H9 (cell line): Measurements from ENCODE around the gene INHBC. TPM values are rescaled to one million over a fixed set of nuclear protein-coding genes. Genes with fewer than 3 reads are reported as not detected.

Source experiments
- DNase-seq: peaks from one replicate; pipeline ENCODE4 v3.0.0-alpha.2; 2017
- H2AFZ ChIP-seq: one replicate; pipeline ENCODE4 v1.6.1; 2013; ENCODE audit warnings: mild to moderate bottlenecking, low read length, control low read depth, moderate library complexity
- H2AK5ac ChIP-seq: 2 replicates; pipeline ENCODE4 v1.6.1; 2013; ENCODE audit warnings: low read length, control low read depth, mixed read lengths; ENCODE audit not compliant: insufficient read length
- H2BK120ac ChIP-seq: one replicate; pipeline ENCODE4 v1.6.1; 2013; ENCODE audit warnings: low read depth, mild to moderate bottlenecking, low read length, control low read depth, inconsistent platforms; ENCODE audit not compliant: poor library complexity, severe bottlenecking
- H2BK12ac ChIP-seq: 2 replicates; pipeline ENCODE4 v1.6.1; 2013; ENCODE audit warnings: low read length, control low read depth, mixed read lengths, low read depth; ENCODE audit not compliant: insufficient read length
- H2BK15ac ChIP-seq: 2 replicates; pipeline ENCODE4 v1.6.1; 2013; ENCODE audit warnings: low read depth, low read length, control low read depth
- H2BK20ac ChIP-seq: one replicate; pipeline ENCODE4 v1.6.1; 2013; ENCODE audit warnings: low read depth, mild to moderate bottlenecking, low read length, control low read depth, inconsistent platforms; ENCODE audit not compliant: poor library complexity, severe bottlenecking
- H2BK5ac ChIP-seq: 2 replicates; pipeline ENCODE4 v1.6.1; 2013; ENCODE audit warnings: low read length, control low read depth, mixed read lengths; ENCODE audit not compliant: insufficient read length
- H3K14ac ChIP-seq: 2 replicates; pipeline ENCODE4 v1.6.1; 2013; ENCODE audit warnings: low read length, control low read depth; ENCODE audit not compliant: insufficient read depth
- H3K18ac ChIP-seq: 2 replicates; pipeline ENCODE4 v1.6.1; 2013; ENCODE audit warnings: low read depth, mild to moderate bottlenecking, mixed read lengths, low read length, control low read depth; ENCODE audit not compliant: insufficient read length
- H3K23ac ChIP-seq: 2 replicates; pipeline ENCODE4 v1.6.1; 2013; ENCODE audit warnings: low read length, control low read depth, mixed read lengths, low read depth; ENCODE audit not compliant: insufficient read length
- H3K23me2 ChIP-seq: 2 replicates; pipeline ENCODE4 v1.6.1; 2013; ENCODE audit warnings: low read depth, mild to moderate bottlenecking, mixed read lengths, low read length, control low read depth; ENCODE audit not compliant: insufficient read length, poor library complexity, severe bottlenecking
- H3K27ac ChIP-seq: 2 replicates; pipeline ENCODE4 v1.5.1; 2013; ENCODE audit warnings: low read length, control low read depth, mixed read lengths, low read depth; ENCODE audit not compliant: insufficient read length
- H3K27me3 ChIP-seq: 2 replicates; pipeline ENCODE4 v1.6.1; 2013; ENCODE audit warnings: low read length, control low read depth, inconsistent platforms; ENCODE audit not compliant: insufficient read depth
- H3K4ac ChIP-seq: 2 replicates; pipeline ENCODE4 v1.6.1; 2013; ENCODE audit warnings: low read depth, mild to moderate bottlenecking, control low read depth, inconsistent platforms, low read length, moderate library complexity
- H3K4me1 ChIP-seq: 2 replicates; pipeline ENCODE4 v1.6.1; 2013; ENCODE audit warnings: low read length, control low read depth, inconsistent platforms; ENCODE audit not compliant: insufficient read depth
- H3K4me2 ChIP-seq: 2 replicates; pipeline ENCODE4 v1.6.1; 2013; ENCODE audit warnings: low read length, control low read depth, mixed read lengths; ENCODE audit not compliant: insufficient read length, insufficient read depth
- H3K56ac ChIP-seq: 2 replicates; pipeline ENCODE4 v1.6.1; 2013; ENCODE audit warnings: low read depth, mild to moderate bottlenecking, mixed read lengths, low read length, control low read depth; ENCODE audit not compliant: insufficient read length
- H3K79me1 ChIP-seq: 2 replicates; pipeline ENCODE4 v1.6.1; 2013; ENCODE audit warnings: low read depth, mild to moderate bottlenecking, moderate library complexity, low read length, control low read depth, inconsistent platforms; ENCODE audit not compliant: insufficient read depth, poor library complexity, severe bottlenecking
- H3K79me2 ChIP-seq: 2 replicates; pipeline ENCODE4 v1.6.1; 2013; ENCODE audit warnings: low read length, control low read depth, inconsistent platforms; ENCODE audit not compliant: insufficient read depth
- H3K9ac ChIP-seq: 2 replicates; pipeline ENCODE4 v1.6.1; 2013; ENCODE audit warnings: low read length, control low read depth, mixed read lengths; ENCODE audit not compliant: insufficient read length; ENCODE audit errors: extremely low read depth
- H3K9me3 ChIP-seq: one replicate; pipeline ENCODE4 v1.6.1; 2013; ENCODE audit warnings: low read depth, low read length, inconsistent platforms; ENCODE audit not compliant: control insufficient read depth
- H3T11ph ChIP-seq: one replicate; pipeline ENCODE4 v1.6.1; 2013; ENCODE audit warnings: mild to moderate bottlenecking, low read length, control low read depth, inconsistent platforms
- H4K20me1 ChIP-seq: one replicate; pipeline ENCODE4 v1.6.1; 2013; ENCODE audit not compliant: control insufficient read depth, insufficient read length, insufficient read depth
- H4K5ac ChIP-seq: 2 replicates; pipeline ENCODE4 v1.6.1; 2013; ENCODE audit warnings: low read depth, mild to moderate bottlenecking, mixed read lengths, low read length, control low read depth; ENCODE audit not compliant: insufficient read length
- H4K8ac ChIP-seq: replicated peaks from 2 replicates; pipeline ENCODE4 v1.6.1; 2013; ENCODE audit warnings: low read length, control low read depth, mixed read lengths, low read depth; ENCODE audit not compliant: insufficient read length
- H4K91ac ChIP-seq: 2 replicates; pipeline ENCODE4 v1.6.1; 2013; ENCODE audit warnings: low read depth, mild to moderate bottlenecking, moderate library complexity, mixed read lengths, low read length, control low read depth; ENCODE audit not compliant: insufficient read length
- H3K27ac Mint-ChIP-seq, 3 experiments: 2 replicates in 2 of 3; 3 replicates in 1 of 3; pipeline ENCODE4 v1.8.0; 2020 to 2021; ENCODE audit warnings: mixed read lengths in 3 of 3, mild to moderate bottlenecking in 1 of 3, moderate library complexity in 1 of 3
- H3K27me3 Mint-ChIP-seq: 2 replicates; pipeline ENCODE4 v1.8.0; 2021; ENCODE audit warnings: low read depth, mild to moderate bottlenecking, moderate library complexity, mixed read lengths
- H3K36me3 Mint-ChIP-seq, 3 experiments: 2 replicates in 2 of 3; 3 replicates in 1 of 3; pipeline ENCODE4 v1.8.0; 2020 to 2021; ENCODE audit warnings: low read depth in 3 of 3, mixed read lengths in 3 of 3; ENCODE audit not compliant: insufficient read depth in 1 of 3
- H3K4me1 Mint-ChIP-seq, 2 experiments: 2 replicates each; pipeline ENCODE4 v1.8.0; 2020; ENCODE audit warnings: mixed read lengths in 2 of 2
- H3K4me3 Mint-ChIP-seq, 2 experiments: 2 replicates in 1 of 2; 3 replicates in 1 of 2; pipeline ENCODE4 v1.8.0; 2020 to 2021; ENCODE audit warnings: mild to moderate bottlenecking in 2 of 2, mixed read lengths in 2 of 2, moderate library complexity in 1 of 2
- H3K9me3 Mint-ChIP-seq, 2 experiments: 2 replicates in 1 of 2; 3 replicates in 1 of 2; pipeline ENCODE4 v1.8.0; 2020; ENCODE audit warnings: mild to moderate bottlenecking in 2 of 2, mixed read lengths in 2 of 2, moderate library complexity in 1 of 2
- WGBS: extraction: QIAGEN DNeasy Blood & Tissue Kit; methylation state at CpG from one replicate; pipeline ENCODE4 v1.1.7; 2013; ENCODE audit warnings: missing lambda C conversion rate, low lambda C conversion rate, mixed read lengths; ENCODE audit not compliant: insufficient read length; ENCODE audit errors: extremely low coverage; 5-methylcytosine and 5-hydroxymethylcytosine counted together
- total RNA-seq: library from RNA; stranded (reverse); gene quantifications from 2 replicates; pipeline ENCODE4 v1.2.1, GENCODE V29; 2021
- TF ChIP-seq, protein P1 (sequence below): fragments of 200-600 bp; sonication (generic); conservative IDR thresholded peaks from 3 replicates; pipeline ENCODE4 v1.8.0; 2021; ENCODE audit warnings: antibody characterized with exemption, mild to moderate bottlenecking

Gene INHBC
- total RNA-seq, 1 experiment from 2014 or later: not detected

- Histone ChIP-seq H4K8ac (no peak overlapping the region), H3K23ac (no peak overlapping the region), H3K4me2 (no peak overlapping the region), H3K9ac (no peak overlapping the region), H2BK120ac (no peak overlapping the region), H3K4ac (no peak overlapping the region), H2BK12ac (no peak overlapping the region), H3K9me3 (no peaks in the 10 kb centered on the region), H2AK5ac (no peak overlapping the region), H4K5ac (no peak overlapping the region), H3K14ac (no peak overlapping the region), H3K56ac (no peak overlapping the region), H2BK20ac (no peak overlapping the region), H4K91ac (no peak overlapping the region), H2AFZ (no peak overlapping the region), H3K27me3 (no peaks in the 10 kb centered on the region), H4K20me1 (no peaks in the 10 kb centered on the region), H2BK15ac (no peak overlapping the region), H2BK5ac (no peak overlapping the region), H3K27ac (no peak overlapping the region), H3T11ph (no peak overlapping the region), H3K4me1 (no peaks in the 10 kb centered on the region), H3K18ac (no peak overlapping the region), H3K79me2 (no peaks in the 10 kb centered on the region), H3K79me1 (no peaks in the 10 kb centered on the region), H3K23me2 (peaks cover 3% of the 10 kb centered on the region)
- Mint-ChIP-seq H3K4me1 (peaks cover 9 to 21% of the 10 kb centered on the region in 2 experiments), H3K36me3 (no peaks in the 10 kb centered on the region; a peak in 1 of 7 replicates), H3K27me3 (no peaks in the 10 kb centered on the region; the same call in 1 of the 2 replicates), H3K9me3 (no peaks in the 10 kb centered on the region; a peak in 1 of 5 replicates), H3K4me3 (no peak overlapping the region), H3K27ac (peak overlapping the region in 1 of 3 experiments; percentile 23; a peak in 2 of 7 replicates)
- whole genome bisulfite sequencing: no CpG with 5 or more reads among the region's 4 CpGs
- TF ChIP-seq, protein P1, sequence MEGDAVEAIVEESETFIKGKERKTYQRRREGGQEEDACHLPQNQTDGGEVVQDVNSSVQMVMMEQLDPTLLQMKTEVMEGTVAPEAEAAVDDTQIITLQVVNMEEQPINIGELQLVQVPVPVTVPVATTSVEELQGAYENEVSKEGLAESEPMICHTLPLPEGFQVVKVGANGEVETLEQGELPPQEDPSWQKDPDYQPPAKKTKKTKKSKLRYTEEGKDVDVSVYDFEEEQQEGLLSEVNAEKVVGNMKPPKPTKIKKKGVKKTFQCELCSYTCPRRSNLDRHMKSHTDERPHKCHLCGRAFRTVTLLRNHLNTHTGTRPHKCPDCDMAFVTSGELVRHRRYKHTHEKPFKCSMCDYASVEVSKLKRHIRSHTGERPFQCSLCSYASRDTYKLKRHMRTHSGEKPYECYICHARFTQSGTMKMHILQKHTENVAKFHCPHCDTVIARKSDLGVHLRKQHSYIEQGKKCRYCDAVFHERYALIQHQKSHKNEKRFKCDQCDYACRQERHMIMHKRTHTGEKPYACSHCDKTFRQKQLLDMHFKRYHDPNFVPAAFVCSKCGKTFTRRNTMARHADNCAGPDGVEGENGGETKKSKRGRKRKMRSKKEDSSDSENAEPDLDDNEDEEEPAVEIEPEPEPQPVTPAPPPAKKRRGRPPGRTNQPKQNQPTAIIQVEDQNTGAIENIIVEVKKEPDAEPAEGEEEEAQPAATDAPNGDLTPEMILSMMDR: no peak
- DNase-seq: no peak
These were observed 709 bp downstream of the INHBC start for GRCh38 chr12:57435293-57435692.
